ENCODE data around the gene TP53AIP1. TPM values are rescaled to one million over a fixed set of nuclear protein-coding genes. Genes with fewer than 3 reads are reported as not detected.

Gene TP53AIP1
- total RNA-seq, 2 donors from 2014 or later, result not detected

DNA sequence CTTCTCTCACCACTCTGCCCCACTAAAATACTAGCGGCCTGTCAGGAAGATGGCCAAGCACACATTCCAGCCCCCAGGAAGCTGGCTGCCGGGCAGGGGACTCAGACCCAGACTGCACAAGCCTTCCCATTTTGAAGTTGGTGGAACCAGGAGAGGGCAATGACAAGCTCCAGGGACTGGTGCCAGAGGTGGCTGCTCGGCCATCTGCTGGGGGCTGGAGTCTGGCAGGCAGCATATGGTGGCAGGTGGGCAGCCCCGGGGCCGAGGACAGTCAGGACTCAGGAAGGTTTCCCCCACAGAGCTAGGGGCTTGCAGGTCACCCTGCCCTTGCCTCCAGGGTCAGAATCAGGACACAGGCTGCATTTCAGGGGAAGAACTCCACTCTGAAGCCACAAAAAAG, 28.9 kb downstream of the TP53AIP1 start:
- peaks cover 16% of the 10 kb centered on the region for H3K27me3 Mint-ChIP-seq (ENCODE audit: insufficient read depth)
- no peaks in the 10 kb centered on the region for H3K27me3 ChIP-seq (ENCODE audit: control insufficient read depth, insufficient read depth, low read length, poor library complexity, severe bottlenecking)
- no peak overlapping the region for H3K9ac ChIP-seq (ENCODE audit: extremely low read depth, low read length, poor library complexity, severe bottlenecking)
- H3K27ac ChIP-seq (ENCODE audit: low read depth, low read length), result no peak overlapping the region
- 80 to 96% methylated on average over 1 to 5 of the region's 5 CpGs for WGBS, 2 experiments (ENCODE audit: insufficient coverage in 1 of 2, insufficient read length in 1 of 2)
- TF ChIP-seq, protein P1, sequence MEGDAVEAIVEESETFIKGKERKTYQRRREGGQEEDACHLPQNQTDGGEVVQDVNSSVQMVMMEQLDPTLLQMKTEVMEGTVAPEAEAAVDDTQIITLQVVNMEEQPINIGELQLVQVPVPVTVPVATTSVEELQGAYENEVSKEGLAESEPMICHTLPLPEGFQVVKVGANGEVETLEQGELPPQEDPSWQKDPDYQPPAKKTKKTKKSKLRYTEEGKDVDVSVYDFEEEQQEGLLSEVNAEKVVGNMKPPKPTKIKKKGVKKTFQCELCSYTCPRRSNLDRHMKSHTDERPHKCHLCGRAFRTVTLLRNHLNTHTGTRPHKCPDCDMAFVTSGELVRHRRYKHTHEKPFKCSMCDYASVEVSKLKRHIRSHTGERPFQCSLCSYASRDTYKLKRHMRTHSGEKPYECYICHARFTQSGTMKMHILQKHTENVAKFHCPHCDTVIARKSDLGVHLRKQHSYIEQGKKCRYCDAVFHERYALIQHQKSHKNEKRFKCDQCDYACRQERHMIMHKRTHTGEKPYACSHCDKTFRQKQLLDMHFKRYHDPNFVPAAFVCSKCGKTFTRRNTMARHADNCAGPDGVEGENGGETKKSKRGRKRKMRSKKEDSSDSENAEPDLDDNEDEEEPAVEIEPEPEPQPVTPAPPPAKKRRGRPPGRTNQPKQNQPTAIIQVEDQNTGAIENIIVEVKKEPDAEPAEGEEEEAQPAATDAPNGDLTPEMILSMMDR (conservative IDR thresholded peaks at IDR 0.05), result no peak
- no peaks in the 10 kb centered on the region for H3K4me1 Mint-ChIP-seq
- no peak for DNase-seq
- H3K4me1 ChIP-seq (ENCODE audit: control insufficient read depth, insufficient read depth, low read length), result no peaks in the 10 kb centered on the region
- no peaks in the 10 kb centered on the region for H3K9me3 Mint-ChIP-seq
- no peak overlapping the region for H3K27ac Mint-ChIP-seq
- no peak overlapping the region for H3K4me3 ChIP-seq (ENCODE audit: low read length)
- H3K36me3 ChIP-seq (ENCODE audit: control insufficient read depth, insufficient read depth, low read length), result no peaks in the 10 kb centered on the region
- H3K4me3 Mint-ChIP-seq, result no peak overlapping the region
- peaks cover 3% of the 10 kb centered on the region for H3K36me3 Mint-ChIP-seq (ENCODE audit: low read depth)
- H3K9me3 ChIP-seq (ENCODE audit: control insufficient read depth, low read length), result no peaks in the 10 kb centered on the region

DNA sequence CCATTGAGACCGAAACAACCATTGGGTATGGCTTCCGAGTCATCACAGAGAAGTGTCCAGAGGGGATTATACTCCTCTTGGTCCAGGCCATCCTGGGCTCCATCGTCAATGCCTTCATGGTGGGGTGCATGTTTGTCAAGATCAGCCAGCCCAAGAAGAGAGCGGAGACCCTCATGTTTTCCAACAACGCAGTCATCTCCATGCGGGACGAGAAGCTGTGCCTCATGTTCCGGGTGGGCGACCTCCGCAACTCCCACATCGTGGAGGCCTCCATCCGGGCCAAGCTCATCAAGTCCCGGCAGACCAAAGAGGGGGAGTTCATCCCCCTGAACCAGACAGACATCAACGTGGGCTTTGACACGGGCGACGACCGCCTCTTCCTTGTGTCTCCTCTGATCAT, 31.0 kb downstream of the TP53AIP1 start:
- Mint-ChIP-seq H3K4me3 (no peak overlapping the region), H3K27me3 (ENCODE audit: insufficient read depth) (peaks cover 29% of the 10 kb centered on the region), H3K27ac (no peak overlapping the region), H3K4me1 (no peaks in the 10 kb centered on the region), H3K36me3 (ENCODE audit: low read depth) (peaks cover 3% of the 10 kb centered on the region), H3K9me3 (no peaks in the 10 kb centered on the region)
- TF ChIP-seq, protein P1 (conservative IDR thresholded peaks at IDR 0.05), result no peak
- 94 to 100% methylated on average over 6 to 18 of the region's 18 CpGs for WGBS, 2 experiments (ENCODE audit: insufficient coverage in 1 of 2, insufficient read length in 1 of 2)
- H3K27me3 ChIP-seq (ENCODE audit: control insufficient read depth, insufficient read depth, low read length, poor library complexity, severe bottlenecking), result peaks cover 21% of the 10 kb centered on the region
- no peak overlapping the region for H3K9ac ChIP-seq (ENCODE audit: extremely low read depth, low read length, poor library complexity, severe bottlenecking)
- no peaks in the 10 kb centered on the region for H3K36me3 ChIP-seq (ENCODE audit: control insufficient read depth, insufficient read depth, low read length)
- no peak overlapping the region for H3K27ac ChIP-seq (ENCODE audit: low read depth, low read length)
- no peak for DNase-seq
- H3K4me3 ChIP-seq (ENCODE audit: low read length), result no peak overlapping the region
- H3K4me1 ChIP-seq (ENCODE audit: control insufficient read depth, insufficient read depth, low read length), result no peaks in the 10 kb centered on the region
- H3K9me3 ChIP-seq (ENCODE audit: control insufficient read depth, low read length), result no peaks in the 10 kb centered on the region

DNA sequence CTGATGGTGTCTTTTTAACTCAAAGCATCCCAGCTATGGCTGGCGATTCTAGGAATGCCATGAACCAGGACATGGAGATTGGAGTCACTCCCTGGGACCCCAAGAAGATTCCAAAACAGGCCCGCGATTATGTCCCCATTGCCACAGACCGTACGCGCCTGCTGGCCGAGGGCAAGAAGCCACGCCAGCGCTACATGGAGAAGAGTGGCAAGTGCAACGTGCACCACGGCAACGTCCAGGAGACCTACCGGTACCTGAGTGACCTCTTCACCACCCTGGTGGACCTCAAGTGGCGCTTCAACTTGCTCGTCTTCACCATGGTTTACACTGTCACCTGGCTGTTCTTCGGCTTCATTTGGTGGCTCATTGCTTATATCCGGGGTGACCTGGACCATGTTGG, 31.4 kb downstream of the TP53AIP1 start:
- Mint-ChIP-seq H3K36me3 (ENCODE audit: low read depth) (peaks cover 3% of the 10 kb centered on the region), H3K4me1 (peaks cover under 1% of the 10 kb centered on the region), H3K27me3 (ENCODE audit: insufficient read depth) (peaks cover 30% of the 10 kb centered on the region), H3K27ac (no peak overlapping the region), H3K4me3 (no peak overlapping the region), H3K9me3 (no peaks in the 10 kb centered on the region)
- Histone ChIP-seq H3K4me3 (ENCODE audit: low read length) (no peak overlapping the region), H3K27ac (ENCODE audit: low read depth, low read length) (no peak overlapping the region), H3K9ac (ENCODE audit: extremely low read depth, low read length, poor library complexity, severe bottlenecking) (no peak overlapping the region), H3K4me1 (ENCODE audit: control insufficient read depth, insufficient read depth, low read length) (no peaks in the 10 kb centered on the region), H3K27me3 (ENCODE audit: control insufficient read depth, insufficient read depth, low read length, poor library complexity, severe bottlenecking) (peaks cover 26% of the 10 kb centered on the region), H3K36me3 (ENCODE audit: control insufficient read depth, insufficient read depth, low read length) (no peaks in the 10 kb centered on the region), H3K9me3 (ENCODE audit: control insufficient read depth, low read length) (no peaks in the 10 kb centered on the region)
- TF ChIP-seq, protein P1 (conservative IDR thresholded peaks at IDR 0.05), result no peak
- WGBS, 2 experiments (ENCODE audit: insufficient coverage in 1 of 2, insufficient read length in 1 of 2), result 95 to 97% methylated on average over 14 to 17 of the region's 17 CpGs
- no peak for DNase-seq
